Type B pancreatic cell (in vitro differentiated cells): ENCODE measurements around the gene CASP8. TPM values are rescaled to one million over a fixed set of nuclear protein-coding genes. Genes with fewer than 3 reads are reported as not detected.

Source experiments
- DNase-seq: peaks from one replicate; pipeline ENCODE4 v3.0.0; 2021; ENCODE audit warnings: mixed read lengths; ENCODE audit not compliant: unreplicated experiment; ENCODE audit errors: extremely low spot score
- H3K27ac Mint-ChIP-seq: 2 replicates; pipeline ENCODE4 v1.8.0; 2021; ENCODE audit warnings: mild to moderate bottlenecking, mixed read lengths
- H3K27me3 Mint-ChIP-seq: 2 replicates; pipeline ENCODE4 v1.8.0; 2021; ENCODE audit warnings: mixed read lengths
- H3K36me3 Mint-ChIP-seq: 2 replicates; pipeline ENCODE4 v1.8.0; 2021; ENCODE audit warnings: mixed read lengths
- H3K4me1 Mint-ChIP-seq: one replicate; pipeline ENCODE4 v1.8.0; 2021; ENCODE audit warnings: mixed read lengths; ENCODE audit not compliant: unreplicated experiment
- H3K4me3 Mint-ChIP-seq: 2 replicates; pipeline ENCODE4 v1.8.0; 2021; ENCODE audit warnings: mild to moderate bottlenecking, mixed read lengths
- H3K9me3 Mint-ChIP-seq: 2 replicates; pipeline ENCODE4 v1.8.0; 2021; ENCODE audit warnings: mixed read lengths
- total RNA-seq: library from RNA; stranded (reverse); gene quantifications from 2 replicates; pipeline ENCODE4 v1.2.1, GENCODE V29; 2021; ENCODE audit warnings: low replicate concordance
- TF ChIP-seq, protein P1 (sequence below): fragments of 200-600 bp; sonication (generic); conservative IDR thresholded peaks from 2 replicates; pipeline ENCODE4 v1.5.0; 2021; ENCODE audit warnings: antibody characterized with exemption, mild to moderate bottlenecking

The CASP8 gene
- total RNA-seq, 1 donor from 2014 or later, result 6.0 TPM

DNA sequence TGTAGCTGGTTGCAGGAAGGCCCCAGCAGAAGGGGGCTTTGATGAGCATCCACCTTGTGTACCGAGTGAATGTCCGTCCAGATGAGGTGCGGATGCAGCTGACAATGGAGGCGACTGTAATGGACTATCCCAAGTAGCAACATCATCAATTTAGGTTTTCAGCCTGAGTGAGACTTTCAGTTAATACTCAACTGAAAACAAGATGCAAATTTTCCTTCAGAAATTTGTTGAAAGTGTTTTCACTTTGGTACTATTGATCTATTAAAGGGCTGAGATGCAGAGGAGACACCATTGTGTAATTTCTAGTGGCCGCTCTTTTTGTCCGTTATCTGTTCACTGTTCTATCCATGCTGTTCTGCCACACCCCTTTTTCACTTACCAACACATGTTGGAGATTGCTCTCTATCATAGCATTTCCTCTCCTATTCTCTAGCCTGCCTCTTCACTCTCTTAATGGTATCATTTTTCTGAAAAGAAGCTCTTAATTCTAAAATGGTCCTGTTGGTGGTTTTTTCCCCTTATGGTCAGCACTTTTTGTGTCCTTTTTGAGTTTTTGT lies 12.0 kb upstream of the CASP8 start:
- no peak overlapping the region for H3K4me3 Mint-ChIP-seq
- DNase-seq, result no peak
- TF ChIP-seq, protein P1, sequence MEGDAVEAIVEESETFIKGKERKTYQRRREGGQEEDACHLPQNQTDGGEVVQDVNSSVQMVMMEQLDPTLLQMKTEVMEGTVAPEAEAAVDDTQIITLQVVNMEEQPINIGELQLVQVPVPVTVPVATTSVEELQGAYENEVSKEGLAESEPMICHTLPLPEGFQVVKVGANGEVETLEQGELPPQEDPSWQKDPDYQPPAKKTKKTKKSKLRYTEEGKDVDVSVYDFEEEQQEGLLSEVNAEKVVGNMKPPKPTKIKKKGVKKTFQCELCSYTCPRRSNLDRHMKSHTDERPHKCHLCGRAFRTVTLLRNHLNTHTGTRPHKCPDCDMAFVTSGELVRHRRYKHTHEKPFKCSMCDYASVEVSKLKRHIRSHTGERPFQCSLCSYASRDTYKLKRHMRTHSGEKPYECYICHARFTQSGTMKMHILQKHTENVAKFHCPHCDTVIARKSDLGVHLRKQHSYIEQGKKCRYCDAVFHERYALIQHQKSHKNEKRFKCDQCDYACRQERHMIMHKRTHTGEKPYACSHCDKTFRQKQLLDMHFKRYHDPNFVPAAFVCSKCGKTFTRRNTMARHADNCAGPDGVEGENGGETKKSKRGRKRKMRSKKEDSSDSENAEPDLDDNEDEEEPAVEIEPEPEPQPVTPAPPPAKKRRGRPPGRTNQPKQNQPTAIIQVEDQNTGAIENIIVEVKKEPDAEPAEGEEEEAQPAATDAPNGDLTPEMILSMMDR, result no peak
- peaks cover 4% of the 10 kb centered on the region for H3K9me3 Mint-ChIP-seq
- no peaks in the 10 kb centered on the region for H3K4me1 Mint-ChIP-seq
- H3K27ac Mint-ChIP-seq, result no peak overlapping the region
- H3K36me3 Mint-ChIP-seq, result no peaks in the 10 kb centered on the region
- peaks cover 7% of the 10 kb centered on the region for H3K27me3 Mint-ChIP-seq

DNA sequence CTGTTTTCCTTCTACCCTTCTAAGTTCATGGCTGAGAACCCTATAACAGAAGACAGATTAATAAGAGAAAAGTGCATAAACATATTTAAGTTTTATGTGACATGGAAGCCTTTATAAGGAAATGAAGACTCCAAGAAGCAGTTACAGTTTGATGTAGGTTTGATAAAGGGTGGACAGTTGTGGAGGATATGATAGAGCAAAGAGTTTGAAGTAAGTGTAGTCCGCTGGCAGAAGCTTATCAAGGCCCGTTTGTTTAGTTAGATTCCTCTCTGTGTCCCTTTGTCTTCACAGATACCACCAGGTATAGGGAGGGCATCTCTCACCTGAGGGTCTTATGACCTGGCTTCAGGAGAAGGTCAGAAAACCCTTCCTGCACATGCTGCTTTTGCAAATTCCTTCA lies 10.4 kb upstream of the CASP8 start:
- peaks cover 7% of the 10 kb centered on the region for H3K27me3 Mint-ChIP-seq
- no peak for DNase-seq
- H3K4me1 Mint-ChIP-seq, result no peaks in the 10 kb centered on the region
- H3K36me3 Mint-ChIP-seq, result no peaks in the 10 kb centered on the region
- no peak overlapping the region for H3K4me3 Mint-ChIP-seq
- H3K27ac Mint-ChIP-seq, result no peak overlapping the region
- TF ChIP-seq, protein P1, result no peak
- peaks cover 4% of the 10 kb centered on the region for H3K9me3 Mint-ChIP-seq

GRCh38 chr2:201250741-201251140 lies 9.6 kb upstream of the CASP8 start:
- Mint-ChIP-seq H3K36me3 (no peaks in the 10 kb centered on the region), H3K27me3 (peaks cover 7% of the 10 kb centered on the region), H3K9me3 (peaks cover 4% of the 10 kb centered on the region), H3K27ac (no peak overlapping the region), H3K4me1 (no peaks in the 10 kb centered on the region), H3K4me3 (no peak overlapping the region)
- TF ChIP-seq, protein P1, result no peak
- DNase-seq, result no peak

GRCh38 chr2:201254081-201254730 lies 6.1 kb upstream of the CASP8 start:
- peaks cover 7% of the 10 kb centered on the region for H3K27me3 Mint-ChIP-seq
- H3K36me3 Mint-ChIP-seq, result no peaks in the 10 kb centered on the region
- DNase-seq, result no peak
- H3K27ac Mint-ChIP-seq, result peak overlapping the region; percentile 59
- TF ChIP-seq, protein P1, result no peak
- peaks cover 16% of the 10 kb centered on the region for H3K4me1 Mint-ChIP-seq
- peaks cover 4% of the 10 kb centered on the region for H3K9me3 Mint-ChIP-seq
- H3K4me3 Mint-ChIP-seq, result no peak overlapping the region

DNA sequence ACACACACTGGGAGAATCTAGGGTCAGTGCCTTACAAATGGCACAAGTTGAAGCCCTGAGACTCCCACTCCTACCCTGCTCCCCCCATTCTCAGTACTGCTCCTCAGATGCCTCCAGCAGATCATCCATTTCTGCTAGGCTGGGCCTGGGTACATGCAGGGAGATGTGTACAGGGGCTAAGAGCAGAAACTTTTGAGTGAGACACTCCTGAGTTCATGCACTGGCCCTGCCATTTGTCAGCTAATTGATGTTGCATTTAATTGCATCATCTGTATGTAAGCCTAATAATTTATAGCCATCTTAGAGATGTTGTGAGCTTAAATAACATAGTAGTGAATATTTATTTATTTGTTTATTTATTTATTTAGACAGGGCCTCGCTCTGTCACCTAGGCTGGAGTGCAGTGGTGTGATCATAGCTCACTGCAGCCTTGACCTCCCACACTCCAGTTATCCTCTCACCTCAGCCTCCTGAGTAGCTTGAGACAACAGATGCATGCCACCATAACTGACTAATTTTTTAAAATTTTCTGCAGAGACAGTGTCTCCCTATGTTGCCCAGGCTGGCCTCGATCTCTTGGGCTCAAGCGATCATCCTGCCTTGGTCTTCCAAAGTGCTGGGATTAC lies 4.8 kb upstream of the CASP8 start:
- Mint-ChIP-seq H3K4me1 (peaks cover 16% of the 10 kb centered on the region), H3K4me3 (no peak overlapping the region), H3K36me3 (no peaks in the 10 kb centered on the region), H3K27me3 (peaks cover 3% of the 10 kb centered on the region), H3K9me3 (no peaks in the 10 kb centered on the region), H3K27ac (no peak overlapping the region)
- TF ChIP-seq, protein P1, result no peak
- no peak for DNase-seq
